Gastrocnemius medialis (tissue), 4 donors: ENCODE results near the gene NLRP5.

Experiments used
- POLR2A ChIP-seq, 2 donors: fragments of 450-650 bp; IDR thresholded peaks; one replicate each; pipeline ENCODE4 v1.6.1; 2017; ENCODE audit warnings: antibody characterized with exemption in 2 of 2, mild to moderate bottlenecking in 2 of 2, moderate library complexity in 2 of 2
- TF ChIP-seq, protein P1 (sequence below), 5 experiments: fragments of 450-650 bp in 3 of 5; fragments of 200-600 bp in 2 of 5; sonication (generic) in 2 of 5; IDR thresholded peaks in 4 of 5; conservative IDR thresholded peaks in 1 of 5; 1 replicate in 4 of 5; 2 replicates in 1 of 5; pipeline ENCODE4 v1.5.1; 2016 to 2019; ENCODE audit warnings: antibody characterized with exemption in 5 of 5, mild to moderate bottlenecking in 3 of 5, moderate library complexity in 3 of 5

DNA sequence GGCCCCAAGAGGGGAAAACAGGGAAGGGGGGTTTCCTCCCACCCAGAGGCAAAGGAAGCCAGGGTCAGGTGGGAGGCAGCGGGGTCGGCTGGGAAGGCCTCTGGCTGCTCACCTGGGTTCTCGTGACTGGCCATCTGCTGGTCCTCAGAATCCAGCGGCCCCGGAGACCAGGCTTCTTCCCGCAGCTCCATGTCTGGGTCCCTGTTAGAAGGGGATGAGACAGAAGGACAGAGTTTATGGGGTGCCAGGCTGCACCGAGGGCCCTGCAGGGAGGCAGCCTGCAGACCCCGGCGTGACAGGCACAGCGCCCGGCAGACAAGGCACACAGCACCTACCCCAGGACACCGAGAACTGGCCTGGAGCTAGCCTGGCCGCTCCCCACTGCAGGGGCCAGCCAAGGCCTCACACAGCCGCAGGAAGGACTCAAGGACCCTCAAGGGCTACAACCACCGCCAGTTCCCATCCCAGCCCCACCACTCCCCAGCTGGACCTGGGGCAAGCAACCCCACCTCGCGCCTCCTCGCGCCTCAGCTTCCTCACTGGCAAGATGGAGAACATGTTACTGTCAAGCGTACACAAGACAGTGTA is 116.5 kb downstream of the NLRP5 start:
- TF ChIP-seq, protein P1, sequence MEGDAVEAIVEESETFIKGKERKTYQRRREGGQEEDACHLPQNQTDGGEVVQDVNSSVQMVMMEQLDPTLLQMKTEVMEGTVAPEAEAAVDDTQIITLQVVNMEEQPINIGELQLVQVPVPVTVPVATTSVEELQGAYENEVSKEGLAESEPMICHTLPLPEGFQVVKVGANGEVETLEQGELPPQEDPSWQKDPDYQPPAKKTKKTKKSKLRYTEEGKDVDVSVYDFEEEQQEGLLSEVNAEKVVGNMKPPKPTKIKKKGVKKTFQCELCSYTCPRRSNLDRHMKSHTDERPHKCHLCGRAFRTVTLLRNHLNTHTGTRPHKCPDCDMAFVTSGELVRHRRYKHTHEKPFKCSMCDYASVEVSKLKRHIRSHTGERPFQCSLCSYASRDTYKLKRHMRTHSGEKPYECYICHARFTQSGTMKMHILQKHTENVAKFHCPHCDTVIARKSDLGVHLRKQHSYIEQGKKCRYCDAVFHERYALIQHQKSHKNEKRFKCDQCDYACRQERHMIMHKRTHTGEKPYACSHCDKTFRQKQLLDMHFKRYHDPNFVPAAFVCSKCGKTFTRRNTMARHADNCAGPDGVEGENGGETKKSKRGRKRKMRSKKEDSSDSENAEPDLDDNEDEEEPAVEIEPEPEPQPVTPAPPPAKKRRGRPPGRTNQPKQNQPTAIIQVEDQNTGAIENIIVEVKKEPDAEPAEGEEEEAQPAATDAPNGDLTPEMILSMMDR (IDR thresholded peaks at IDR 0.05 in 4 of 5, conservative IDR thresholded peaks at IDR 0.05 in 1 of 5), result no peak
- no peak for TF ChIP-seq POLR2A (IDR thresholded peaks at IDR 0.05)
